Epithelial cell of esophagus (primary cell): Measurements from ENCODE around the gene DAZAP1.

Experiments
- DNase-seq: peaks from one replicate; pipeline ENCODE4 v3.0.0; 2010; ENCODE audit warnings: low read depth
- H3K4me3 ChIP-seq: 2 replicates; pipeline ENCODE4 v1.5.1; 2011; ENCODE audit warnings: mild to moderate bottlenecking, low read length, control low read depth
- CTCF ChIP-seq: IDR thresholded peaks from 2 replicates; pipeline ENCODE4 v1.5.1; 2011; ENCODE audit warnings: low read depth, mild to moderate bottlenecking, low read length, control low read depth, inconsistent platforms; ENCODE audit not compliant: insufficient read depth; ENCODE audit errors: missing control alignments

DAZAP1 gene

GRCh38 chr19:1389033-1389940 is 18.1 kb upstream of the DAZAP1 start:
- H3K4me3 ChIP-seq: no peak overlapping the region
- no peak for TF ChIP-seq CTCF

GRCh38 chr19:1390890-1391423 is 16.4 kb upstream of the DAZAP1 start:
- no peak for TF ChIP-seq CTCF
- DNase-seq: no peak
- H3K4me3 ChIP-seq: no peak overlapping the region

More at GRCh38 chr19:1389033-1389940, 18.1 kb upstream of the DAZAP1 start:
- no peak for DNase-seq

GRCh38 chr19:1392407-1392806 is 15.0 kb upstream of the DAZAP1 start:
- H3K4me3 ChIP-seq: no peak overlapping the region
- TF ChIP-seq CTCF: no peak
- no peak for DNase-seq

GRCh38 chr19:1392939-1393530 is 14.4 kb upstream of the DAZAP1 start:
- no peak overlapping the region for H3K4me3 ChIP-seq
- TF ChIP-seq CTCF: no peak
- no peak for DNase-seq

- no peak for TF ChIP-seq CTCF
- DNase-seq: no peak
- H3K4me3 ChIP-seq: no peak overlapping the region
These were observed 13.5 kb upstream of the DAZAP1 start for GRCh38 chr19:1393841-1394240.

- no peak for TF ChIP-seq CTCF
- DNase-seq: peak; percentile 46
- H3K4me3 ChIP-seq: no peak overlapping the region
These were observed 12.9 kb upstream of the DAZAP1 start for GRCh38 chr19:1394252-1395193.
